K562 (cell line): ENCODE results near the gene RUNX3. TPM values are rescaled to one million over a fixed set of nuclear protein-coding genes. Genes with fewer than 3 reads are reported as not detected.

Source experiments
- ATAC-seq: fragments of 200-7000 bp; cut with Tn5 transposase; 3 replicates; pipeline ENCODE4 v1.9.1; 2020; ENCODE audit warnings: moderate library complexity
- BruUV-seq: library from RNA; stranded (reverse); fragments of 400-500 nt; replicated peaks from 2 replicates; lab custom pipeline; 2021; lab: Mats Ljungman, UMichigan
- CTCF ChIA-PET: fragments of 300-600 bp; formaldehyde crosslinking; extraction: SDS; loops from one replicate; lab custom pipeline; 2021; ENCODE audit warnings: low intra/inter-chr PET ratio; lab: Yijun Ruan, JAX
- POLR2A ChIA-PET: fragments of 300-600, 350-650 bp; sonication (Branson Sonifier 250); formaldehyde crosslinking; extraction: SDS; loops from one replicate; lab custom pipeline; 2021; ENCODE audit warnings: antibody characterized with exemption, inconsistent platforms; lab: Yijun Ruan, JAX
- DNase-seq, 4 experiments: peaks; one replicate each; pipeline versions ENCODE4 v3.0.0 to v3.0.0-alpha.2; 2011 to 2018; ENCODE audit warnings: low spot score in 3 of 4, mixed read lengths in 3 of 4; ENCODE audit errors: extremely low read depth in 1 of 4
- FAIRE-seq: peaks from 2 replicates; lab custom pipeline; 2011; peaks lifted over from hg19 to GRCh38; lab: Jason Lieb, UNC
- H2AFZ ChIP-seq: 2 replicates; pipeline ENCODE4 v1.6.0; 2011; ENCODE audit warnings: low read depth, low read length, control low read depth, inconsistent platforms
- H3K27ac ChIP-seq: fragments of 200-600 bp; 3 replicates; pipeline ENCODE4 v1.8.0; 2011; ENCODE audit warnings: low read depth, mild to moderate bottlenecking, control low read depth, inconsistent platforms, low read length, moderate library complexity, mixed read lengths; ENCODE audit errors: extremely low read depth
- H3K27me3 ChIP-seq, 2 experiments: fragments of 300-600 bp in 1 of 2; 2 replicates in 1 of 2; 3 replicates in 1 of 2; pipeline versions ENCODE4 v1.6.0 to v1.8.0; 2011; ENCODE audit warnings: inconsistent platforms in 2 of 2, low read length in 2 of 2, mild to moderate bottlenecking in 1 of 2, mixed read lengths in 1 of 2, moderate library complexity in 1 of 2; ENCODE audit not compliant: control insufficient read depth in 2 of 2, insufficient read depth in 2 of 2
- H3K36me3 ChIP-seq: fragments of 300-600 bp; 3 replicates; pipeline ENCODE4 v1.8.0; 2011; ENCODE audit warnings: mild to moderate bottlenecking, low read length, inconsistent platforms; ENCODE audit not compliant: control insufficient read depth, insufficient read depth
- H3K4me1 ChIP-seq, 2 experiments: fragments of 200-600 bp in 1 of 2; replicated peaks in 1 of 2; 2 replicates in 1 of 2; 3 replicates in 1 of 2; pipeline versions ENCODE4 v1.5.1 to v1.8.0; 2011; ENCODE audit warnings: inconsistent platforms in 2 of 2, low read length in 2 of 2, mild to moderate bottlenecking in 1 of 2, mixed read lengths in 1 of 2, moderate library complexity in 1 of 2; ENCODE audit not compliant: control insufficient read depth in 2 of 2, insufficient read depth in 2 of 2
- H3K4me2 ChIP-seq: 2 replicates; pipeline ENCODE4 v1.6.1; 2011; ENCODE audit warnings: low read length, control low read depth, inconsistent platforms, mixed read lengths; ENCODE audit not compliant: insufficient read depth
- H3K4me3 ChIP-seq: fragments of 200-600 bp; sonication (generic), shearing (Covaris generic); 2 replicates; pipeline ENCODE4 v1.5.1; 2016; ENCODE audit warnings: control low read depth, inconsistent platforms
- H3K79me2 ChIP-seq: fragments of 200-600 bp; 3 replicates; pipeline ENCODE4 v1.8.0; 2011; ENCODE audit warnings: low read length, inconsistent platforms; ENCODE audit not compliant: control insufficient read depth, insufficient read depth
- H3K9ac ChIP-seq, 2 experiments: 2 replicates each; pipeline versions ENCODE4 v1.6.0 to v1.6.1; 2011; ENCODE audit warnings: low read depth in 2 of 2, low read length in 2 of 2, control low read depth in 1 of 2, inconsistent platforms in 1 of 2, mild to moderate bottlenecking in 1 of 2, mixed read lengths in 1 of 2; ENCODE audit not compliant: insufficient read depth in 1 of 2
- H3K9me1 ChIP-seq: one replicate; pipeline ENCODE4 v1.6.0; 2011; ENCODE audit warnings: inconsistent platforms, mild to moderate bottlenecking, low read length, moderate library complexity; ENCODE audit not compliant: control insufficient read depth, insufficient read depth
- H3K9me3 ChIP-seq: replicated peaks from 2 replicates; pipeline ENCODE4 v1.5.1; 2011; ENCODE audit warnings: low read depth, low read length, inconsistent platforms; ENCODE audit not compliant: control insufficient read depth, insufficient read depth
- H4K20me1 ChIP-seq: replicated peaks from 2 replicates; pipeline ENCODE4 v1.6.1; 2011; ENCODE audit warnings: low read length, inconsistent platforms, mixed read lengths; ENCODE audit not compliant: control insufficient read depth, insufficient read depth
- ETV5 ChIP-seq: sonication (generic); formaldehyde crosslinking; IDR thresholded peaks from 2 replicates; pipeline ENCODE4 v1.4.0; 2020; ENCODE audit warnings: low read depth, mild to moderate bottlenecking, missing genetic modification reagents
- FOSL1 ChIP-seq: fragments of 200-800 bp; sonication (Bioruptor generic); conservative IDR thresholded peaks from 2 replicates; pipeline ENCODE4 v1.6.1; 2016; ENCODE audit warnings: missing genetic modification characterization, missing compliant biosample characterization
- HDAC8 ChIP-seq: fragments of 450-650 bp; IDR thresholded peaks from 2 replicates; pipeline ENCODE4 v1.6.1; 2016; ENCODE audit warnings: mild to moderate bottlenecking, missing genetic modification characterization, moderate library complexity, missing compliant biosample characterization
- MEF2A ChIP-seq: IDR thresholded peaks from 2 replicates; pipeline ENCODE4 v1.6.1; 2011; ENCODE audit warnings: low read depth, mild to moderate bottlenecking, low read length, moderate library complexity; ENCODE audit not compliant: control insufficient read depth
- MNT ChIP-seq, 2 experiments: fragments of 450-650 bp; conservative IDR thresholded peaks; 2 replicates each; pipeline ENCODE4 v1.6.1; 2017; ENCODE audit warnings: mild to moderate bottlenecking in 2 of 2, moderate library complexity in 2 of 2
- NFATC3 ChIP-seq: fragments of 450-650 bp; IDR thresholded peaks from 2 replicates; pipeline ENCODE4 v1.6.1; 2017; ENCODE audit warnings: mild to moderate bottlenecking
- PCBP2 ChIP-seq: fragments of 200-400 bp; formaldehyde crosslinking; IDR thresholded peaks from 2 replicates; pipeline ENCODE4 v1.6.1; 2018; ENCODE audit warnings: low read length, low read depth, mild to moderate bottlenecking, moderate library complexity; ENCODE audit not compliant: poor library complexity, severe bottlenecking
- SMAD4 ChIP-seq: fragments of 250-450 bp; sonication (Bioruptor Pico); conservative IDR thresholded peaks from 2 replicates; pipeline ENCODE4 v1.8.0; 2021; ENCODE audit warnings: inconsistent platforms, mild to moderate bottlenecking, moderate library complexity
- ZNF184 ChIP-seq: sonication (generic); formaldehyde crosslinking; IDR thresholded peaks from 2 replicates; pipeline ENCODE4 v1.5.0; 2020; ENCODE audit warnings: missing genetic modification reagents
- ZNF586 ChIP-seq: fragments of 450-650 bp; formaldehyde crosslinking; conservative IDR thresholded peaks from 2 replicates; pipeline ENCODE4 v1.4.0; 2020; ENCODE audit warnings: mild to moderate bottlenecking, moderate library complexity
- WGBS: fragments of 100-300 bp; shearing (Covaris generic); methylation state at CpG from one replicate; pipeline ENCODE4 v1.1.6; 2016; ENCODE audit warnings: low coverage, mixed read lengths; ENCODE audit not compliant: insufficient coverage; ENCODE audit errors: missing lambda C conversion rate; 5-methylcytosine and 5-hydroxymethylcytosine counted together
- in situ Hi-C: fragments of 300-500 bp; cut with MboI; formaldehyde crosslinking; loops from 4 replicates; pipeline ENCODE4 v1.15.0; 2018; ENCODE audit warnings: inconsistent platforms, mixed read lengths
- intact Hi-C: fragments of 100-400 bp; cut with micrococcal nuclease; formaldehyde crosslinking; loops from 2 replicates; pipeline ENCODE4 v1.14.2; 2022
- polyA plus RNA-seq, 8 experiments: library from polyadenylated mRNA; depleted of rRNA in 4 of 8; stranded (reverse) in 5 of 8; unstranded in 3 of 8; fragments of >200 nt; fragmentation: Nextera tagmentation in 2 of 8; fragmentation: Illumina TruSeq in 1 of 8; extraction: Ambion mirVana in 2 of 8; extraction: Trizol in 1 of 8; gene quantifications; 2 replicates each; pipeline versions ENCODE4 v1.2.1 to v1.2.3, GENCODE V29; 2011 to 2014; ENCODE audit warnings: inconsistent platforms in 1 of 8, missing spikeins in 1 of 8
- total RNA-seq, 7 experiments: library from RNA; depleted of rRNA in 6 of 7; stranded (reverse); fragments of >200 nt in 6 of 7; fragmentation: Illumina TruSeq in 2 of 7; extraction: Trizol in 2 of 7; gene quantifications; 2 replicates each; pipeline versions ENCODE4 v1.2.1 to v1.2.3, GENCODE V29; 2011 to 2021; ENCODE audit warnings: low replicate concordance in 1 of 7

The RUNX3 gene
- total and polyA plus RNA-seq, 9 of the 15 experiments (the other 6 are each of a cell fraction or from before 2014, with no cell fraction given) = 0.01 to 0.64 (median 0.09) TPM

GRCh38 chr1:24949331-24949881, 19.3 kb upstream of the RUNX3 start:
- no peak overlapping the region for H3K4me3 ChIP-seq
- no peaks in the 10 kb centered on the region for H3K36me3 ChIP-seq
- H3K79me2 ChIP-seq = no peaks in the 10 kb centered on the region
- peak; percentile 40; the same call in 2 of the 3 replicates for ATAC-seq
- 37% methylated on average over 12 of the region's 12 CpGs for WGBS
- no peaks in the 10 kb centered on the region for H3K9me1 ChIP-seq
- peaks cover 7 to 10% of the 10 kb centered on the region in 2 experiments for H3K4me1 ChIP-seq
- POLR2A ChIA-PET = interaction anchor here (1.1 to 1.5 kb wide), 2 partner anchors 9 to 11 kb away, joined by 3 to 7 read pairs; no protein-coding TSS in a partner anchor
- peak; percentile 66 for FAIRE-seq
- BruUV-seq = no TSS peak
- H3K9me3 ChIP-seq = no peaks in the 10 kb centered on the region
- intact Hi-C loops = no loop called here
- TF ChIP-seq ZNF184 (CRISPR knock-in tag) (no peak), FOSL1 (tag) (peak; percentile 64), PCBP2 (no peak), MEF2A (no peak), MNT (conservative IDR thresholded peaks at IDR 0.05) (no peak), ETV5 (peak; percentile 60), ZNF586 (CRISPR knock-in tag) (no peak), SMAD4 (CRISPR knock-in tag) (peak; percentile 68), NFATC3 (no peak), HDAC8 (tag) (no peak)
- TF ChIP-seq, all 486 proteins: peak for 3
- peaks cover 0 to 4% of the 10 kb centered on the region in 2 experiments; a peak in 2 of 5 replicates for H3K27me3 ChIP-seq
- H3K4me2 ChIP-seq = no peak overlapping the region
- in situ Hi-C loops = no loop called here
- DNase-seq = peak in 2 of 4 experiments; percentile 31 to 34
- H2AFZ ChIP-seq = no peak overlapping the region
- CTCF ChIA-PET = no interaction called here
- H3K27ac ChIP-seq = no peak overlapping the region
- peak overlapping the region in 1 of 2 experiments; percentile 54; a peak in 1 of 4 replicates for H3K9ac ChIP-seq
- no peaks in the 10 kb centered on the region for H4K20me1 ChIP-seq
